ENCODE data around the gene MAST3. TPM values are rescaled to one million over a fixed set of nuclear protein-coding genes. Genes with fewer than 3 reads are reported as not detected.

The MAST3 gene
- total and polyA plus RNA-seq, 2 of the 8 experiments (the other 6 are each of a cell fraction or from before 2014, with no cell fraction given) = 3.4 to 9.0 TPM

GRCh38 chr19:18107235-18107634 lies 9.7 kb downstream of the MAST3 start (continued):
- TF ChIP-seq TCF12 (IDR thresholded peaks at IDR 0.05; ENCODE audit: low read depth, low read length) (no peak), USF2 (IDR thresholded peaks at IDR 0.05; ENCODE audit: low read length) (no peak), SIRT6 (IDR thresholded peaks at IDR 0.05; ENCODE audit: low read length) (no peak), SIX5 (IDR thresholded peaks at IDR 0.05; ENCODE audit: low read depth, low read length) (no peak), CHD1 (IDR thresholded peaks at IDR 0.05; ENCODE audit: low read depth, low read length) (no peak)

Measured in H1 (cell line).